ENCODE data around the gene RGL1.

RGL1 gene

GRCh38 chr1:183821309-183821888, 16.5 kb downstream of the RGL1 start:
- no peak for DNase-seq (ENCODE audit: low read depth in 2 of 2)

GRCh38 chr1:183821889-183822611, 17.1 kb downstream of the RGL1 start:
- DNase-seq (ENCODE audit: low read depth in 2 of 2) = no peak

- no peak for DNase-seq (ENCODE audit: low read depth in 2 of 2)
These were observed 19.4 kb downstream of the RGL1 start for GRCh38 chr1:183824291-183824690.

GRCh38 chr1:183827801-183828200, 22.9 kb downstream of the RGL1 start:
- no peak for DNase-seq (ENCODE audit: low read depth in 2 of 2)

- DNase-seq (ENCODE audit: low read depth in 2 of 2) = no peak
These were observed 25.5 kb downstream of the RGL1 start for GRCh38 chr1:183830389-183830788.

- DNase-seq (ENCODE audit: low read depth in 2 of 2) = no peak
These were observed 26.4 kb downstream of the RGL1 start for GRCh38 chr1:183831311-183831710.

GRCh38 chr1:183832459-183832858, 27.5 kb downstream of the RGL1 start:
- no peak for DNase-seq (ENCODE audit: low read depth in 2 of 2)

GRCh38 chr1:183834568-183834967, 29.6 kb downstream of the RGL1 start:
- DNase-seq (ENCODE audit: low read depth in 2 of 2) = no peak

- no peak for DNase-seq (ENCODE audit: low read depth in 2 of 2)
These were observed 31.7 kb downstream of the RGL1 start for GRCh38 chr1:183836598-183836997.

GRCh38 chr1:183837062-183837461, 32.1 kb downstream of the RGL1 start:
- no peak for DNase-seq (ENCODE audit: low read depth in 2 of 2)

- no peak for DNase-seq (ENCODE audit: low read depth in 2 of 2)
These were observed 33.3 kb downstream of the RGL1 start for GRCh38 chr1:183838221-183838620.

GRCh38 chr1:183840140-183840539, 35.2 kb downstream of the RGL1 start:
- no peak for DNase-seq (ENCODE audit: low read depth in 2 of 2)

GRCh38 chr1:183841550-183841949, 36.6 kb downstream of the RGL1 start:
- DNase-seq (ENCODE audit: low read depth in 2 of 2) = no peak

GRCh38 chr1:183841950-183842794, 37.3 kb downstream of the RGL1 start:
- peak in 1 of 2 donors; percentile 4 for DNase-seq (ENCODE audit: low read depth in 2 of 2)

- no peak for DNase-seq (ENCODE audit: low read depth in 2 of 2)
These were observed 37.9 kb downstream of the RGL1 start for GRCh38 chr1:183842795-183843144.

- DNase-seq (ENCODE audit: low read depth in 2 of 2) = no peak
These were observed 39.9 kb downstream of the RGL1 start for GRCh38 chr1:183844806-183845205.

- DNase-seq (ENCODE audit: low read depth in 2 of 2) = no peak
These were observed 40.8 kb downstream of the RGL1 start for GRCh38 chr1:183845681-183846080.

- DNase-seq (ENCODE audit: low read depth in 2 of 2) = no peak
These were observed 42.7 kb downstream of the RGL1 start for GRCh38 chr1:183847641-183848040.

GRCh38 chr1:183850852-183851251, 45.9 kb downstream of the RGL1 start:
- DNase-seq (ENCODE audit: low read depth in 2 of 2) = no peak

GRCh38 chr1:183859119-183859518, 54.2 kb downstream of the RGL1 start:
- DNase-seq (ENCODE audit: low read depth in 2 of 2) = no peak

GRCh38 chr1:183859831-183860230, 54.9 kb downstream of the RGL1 start:
- DNase-seq (ENCODE audit: low read depth in 2 of 2) = no peak

GRCh38 chr1:183862967-183863366, 58.0 kb downstream of the RGL1 start:
- DNase-seq (ENCODE audit: low read depth in 2 of 2) = no peak

- no peak for DNase-seq (ENCODE audit: low read depth in 2 of 2)
These were observed 58.9 kb downstream of the RGL1 start for GRCh38 chr1:183863852-183864251.

Data from stimulated activated CD8-positive, alpha-beta memory T cell treated with anti-CD3 and anti-CD28 coated beads, Interleukin-15, amount 100 ng/mL, for 48 hours (primary cell).